CD4-positive, alpha-beta T cell treated with Interleukin-4 for 1 hour (primary cell): ENCODE data around the gene SH3GLB2.

Source experiments
- DNase-seq, 2 donors: peaks; one replicate each; pipeline ENCODE4 v3.0.0-alpha.2; 2020 to 2022

Gene SH3GLB2

DNA sequence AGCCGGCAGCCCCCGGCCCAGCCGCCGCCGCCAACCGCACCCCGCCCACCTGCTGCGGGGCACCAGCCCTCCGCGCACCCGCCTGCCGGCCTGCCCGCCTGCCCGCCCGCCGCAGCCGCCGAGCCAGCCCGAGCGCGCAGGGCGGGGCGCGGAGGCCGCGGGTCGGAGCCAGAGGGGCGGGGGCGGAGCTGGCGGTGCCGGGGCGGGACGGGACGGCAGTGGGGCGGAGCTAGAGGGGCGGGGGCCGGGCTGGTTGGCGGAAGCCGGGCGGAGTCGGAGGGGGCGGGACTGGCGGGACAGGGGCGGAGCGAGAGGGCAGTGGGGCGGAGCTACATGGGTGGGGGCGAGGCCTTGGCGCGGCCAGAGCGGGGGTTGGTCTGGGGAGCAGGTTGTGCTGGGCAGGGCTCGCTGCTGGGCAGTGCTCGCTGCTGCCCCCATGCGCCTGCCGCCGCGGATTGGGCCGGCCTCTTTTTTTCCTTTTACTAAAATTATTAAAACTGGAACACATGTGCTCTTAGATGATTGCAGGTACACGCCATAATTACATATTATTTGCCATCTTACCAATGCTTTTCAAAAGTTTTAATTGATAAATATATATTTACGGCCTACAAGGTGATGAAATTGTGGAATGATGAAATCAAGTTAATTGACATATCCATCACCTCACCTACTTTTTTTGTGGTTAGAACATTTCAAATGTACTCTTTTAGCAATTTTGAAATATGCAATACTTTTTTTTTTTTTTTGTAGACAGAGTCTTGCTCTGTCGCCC, at the start of gene SH3GLB2:
Gene SH3GLB2, minus strand, starts transcription at position 140 of the 775 bp plus-strand sequence. CDS start 177 bp downstream, outside the sequence.
- peak; percentile 92 to 95 for DNase-seq

DNA sequence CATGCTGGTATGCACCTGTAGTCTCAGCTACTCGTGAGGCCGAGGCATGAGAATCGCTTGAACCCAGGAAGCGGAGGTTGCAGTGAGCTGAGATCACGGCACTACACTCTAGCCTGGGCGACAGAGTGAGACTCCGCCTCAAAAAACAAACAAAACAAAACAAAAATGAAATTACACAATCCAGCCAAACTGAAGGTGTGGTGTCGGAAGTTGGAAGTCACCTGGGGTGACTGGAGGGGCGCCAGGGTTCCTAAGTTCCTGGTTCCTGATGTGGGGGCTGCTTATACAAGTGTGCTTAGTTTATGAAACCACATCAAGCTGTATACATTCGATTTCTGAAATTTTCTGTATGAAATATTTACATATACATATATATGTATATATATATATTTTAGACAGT, 49.1 kb upstream of the SH3GLB2 start:
- DNase-seq, result no peak

DNA sequence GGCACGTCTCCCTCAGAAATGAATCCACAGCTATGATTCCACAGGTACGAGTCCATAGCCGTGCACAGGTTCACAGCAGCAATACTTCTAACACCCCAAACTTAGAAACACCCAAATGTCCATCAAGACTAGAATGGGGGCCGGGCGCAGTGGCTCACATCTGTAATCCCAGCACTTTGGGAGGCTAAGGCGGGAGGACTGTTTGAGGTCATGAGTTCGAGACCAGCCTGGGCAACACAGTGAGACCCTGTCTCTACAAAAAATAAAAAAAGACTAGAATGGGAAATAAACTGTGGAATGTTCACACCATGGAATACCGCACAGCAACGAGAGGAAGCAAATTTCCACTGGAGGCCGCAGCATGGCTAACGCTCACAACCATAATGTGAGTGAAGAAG, 48.5 kb upstream of the SH3GLB2 start:
- DNase-seq, result no peak

DNA sequence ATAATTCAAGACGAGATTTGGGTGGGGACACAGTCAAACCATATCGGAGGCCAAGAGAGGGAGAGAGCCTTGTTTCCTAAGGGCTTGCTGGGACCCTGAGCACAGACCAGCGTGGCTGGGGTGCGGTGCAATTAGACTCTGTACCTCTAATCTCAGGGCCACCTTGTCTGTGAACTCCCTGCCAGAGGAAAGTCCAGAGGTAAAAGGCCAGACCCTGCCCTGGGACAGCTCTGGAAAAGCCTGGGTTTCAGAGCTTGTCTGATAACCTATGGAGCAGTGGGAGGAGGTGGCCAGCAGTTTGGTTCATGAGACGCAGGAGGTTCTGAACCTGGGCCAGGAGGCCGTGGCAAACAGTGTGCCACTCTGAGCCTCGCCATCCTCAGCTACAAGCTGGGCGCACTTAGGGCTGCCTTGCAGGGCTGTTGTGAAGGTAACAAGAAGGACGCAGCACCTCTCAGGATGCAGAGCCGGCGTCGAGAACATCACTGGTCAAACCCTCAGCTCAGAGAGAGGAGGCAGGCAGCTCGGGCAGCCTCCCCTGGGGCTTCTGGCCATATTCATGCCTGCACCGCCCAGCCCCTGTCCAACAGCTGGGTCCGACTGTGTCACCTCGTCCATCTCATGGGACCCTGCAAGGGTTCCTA, 48.0 kb upstream of the SH3GLB2 start:
- DNase-seq, result no peak

DNA sequence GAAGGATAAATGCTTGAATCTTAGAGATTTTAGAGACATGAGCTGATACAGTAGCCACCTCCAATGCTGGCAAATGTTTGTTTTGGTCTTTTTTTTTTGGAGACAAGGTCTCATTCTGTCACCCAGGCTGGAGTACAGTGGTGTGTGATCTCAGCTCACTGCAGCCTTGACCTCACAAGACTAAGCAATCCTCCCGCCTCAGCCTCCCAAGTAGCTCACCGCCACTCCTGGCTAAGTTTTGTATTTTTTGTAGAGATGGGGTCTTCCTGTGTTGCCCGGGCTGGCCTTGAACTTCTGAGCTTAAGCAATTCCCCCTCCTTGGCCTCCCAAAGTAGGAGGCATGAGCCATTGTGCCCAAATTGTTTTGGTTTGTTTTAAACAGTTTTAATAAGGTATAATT, 46.0 kb upstream of the SH3GLB2 start:
- DNase-seq, result no peak

DNA sequence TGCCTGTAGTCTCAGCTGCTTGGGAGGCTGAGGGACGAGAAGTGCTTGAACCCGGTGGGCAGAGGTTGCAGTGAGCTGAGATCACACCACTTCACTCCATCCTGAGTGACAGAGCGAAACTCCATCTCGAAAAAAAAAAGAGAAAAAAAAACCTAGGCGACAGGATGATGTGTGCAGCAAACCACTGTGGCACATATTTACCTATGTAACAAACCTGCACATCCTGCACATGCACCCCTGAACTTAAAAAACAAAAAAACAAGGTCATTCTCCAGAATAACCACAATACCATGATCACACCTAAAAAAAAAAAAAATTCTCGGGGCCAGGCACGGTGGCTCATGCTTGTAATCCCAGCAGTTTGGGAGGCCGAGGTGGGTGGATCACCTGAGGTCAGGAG, 45.3 kb upstream of the SH3GLB2 start:
- peak in 1 of 2 donors; percentile 43 for DNase-seq

DNA sequence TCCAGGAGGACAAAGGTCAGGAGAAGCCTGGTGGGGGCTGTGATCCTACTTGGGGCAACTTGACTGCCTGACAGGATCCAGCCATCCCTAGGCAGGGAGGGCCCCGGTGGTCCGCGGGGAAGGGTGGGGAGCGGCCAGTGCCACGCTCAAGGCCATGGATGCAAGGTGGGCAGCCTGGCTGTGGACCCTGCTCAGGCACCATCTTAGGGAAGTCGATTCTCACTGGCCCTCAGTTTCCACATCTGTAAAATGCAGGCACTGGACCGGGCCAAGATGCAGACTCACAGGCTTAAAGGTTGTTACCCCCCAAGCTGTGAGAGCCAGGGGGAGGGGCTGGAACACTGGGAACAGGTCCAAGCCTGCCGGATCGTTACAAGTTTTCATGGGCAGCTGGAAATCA, 44.0 kb upstream of the SH3GLB2 start:
- DNase-seq, result no peak

DNA sequence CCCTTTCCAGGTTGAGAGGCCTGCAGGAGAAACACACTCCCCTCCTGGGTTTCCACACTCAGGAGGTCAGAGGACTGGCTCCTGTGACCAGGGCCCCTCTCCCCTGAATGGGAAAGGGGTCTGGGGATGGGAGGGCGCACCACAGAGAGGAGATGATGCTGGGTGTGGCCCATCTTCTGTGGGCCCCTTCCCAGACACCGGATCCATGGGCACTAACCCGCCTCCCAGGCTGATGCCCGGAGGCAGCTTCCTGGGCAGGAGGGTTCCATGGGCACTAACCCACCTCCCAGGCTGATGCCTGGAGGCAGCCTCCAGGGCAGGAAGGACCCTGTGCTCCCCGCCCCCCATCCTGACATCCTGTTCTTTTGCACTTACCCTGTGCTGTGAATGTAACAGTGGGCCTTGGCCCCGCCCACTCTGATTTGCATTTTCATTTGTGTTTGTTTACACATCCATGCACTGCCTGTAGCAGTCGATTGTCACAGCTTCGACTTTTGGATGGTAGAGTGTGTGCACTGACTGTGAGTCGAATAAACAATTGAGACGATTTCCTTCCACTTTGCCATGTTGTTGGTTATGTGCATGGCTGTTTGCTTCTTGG, 43.5 kb upstream of the SH3GLB2 start:
- no peak for DNase-seq

DNA sequence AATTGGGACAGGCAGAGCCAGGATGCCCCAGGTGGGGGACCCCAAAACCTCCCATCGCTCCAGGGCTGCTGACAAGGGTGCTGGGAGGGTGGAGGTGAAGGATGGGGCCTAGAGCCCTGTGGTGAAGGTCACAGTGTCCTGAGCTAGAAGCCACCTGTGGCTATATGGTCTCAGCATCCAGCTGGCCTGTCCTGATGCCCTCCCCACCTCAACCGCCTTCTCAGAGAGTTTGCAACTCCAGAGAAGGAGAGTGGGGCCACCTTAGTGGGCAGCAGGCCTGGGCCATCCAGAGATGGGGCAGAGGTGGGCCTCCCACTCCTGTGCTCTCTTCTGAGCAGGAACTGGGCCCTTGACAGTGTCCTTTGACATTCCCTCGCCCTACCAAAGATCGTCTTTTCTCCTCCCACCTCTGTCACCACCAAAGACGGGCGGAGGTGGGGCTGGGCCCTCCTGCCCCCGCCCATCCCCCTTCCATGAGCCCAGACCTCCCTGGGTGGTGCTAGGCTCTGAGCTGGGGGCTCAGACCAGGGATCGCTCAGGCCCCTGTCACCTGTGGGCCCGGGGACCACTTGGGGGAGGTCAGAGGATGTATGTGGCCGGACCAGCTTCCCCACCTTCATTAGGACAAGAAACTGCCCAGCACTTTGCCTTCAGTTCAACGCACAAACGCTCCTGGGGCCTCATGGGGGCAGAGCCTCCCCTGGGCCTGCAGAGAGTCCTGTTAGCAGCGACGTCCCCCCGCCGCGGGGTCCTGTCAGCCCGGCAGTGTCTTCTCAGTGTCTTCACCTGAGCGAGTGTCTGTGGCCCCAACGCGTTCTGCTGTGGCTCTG, 42.8 kb upstream of the SH3GLB2 start:
- no peak for DNase-seq

DNA sequence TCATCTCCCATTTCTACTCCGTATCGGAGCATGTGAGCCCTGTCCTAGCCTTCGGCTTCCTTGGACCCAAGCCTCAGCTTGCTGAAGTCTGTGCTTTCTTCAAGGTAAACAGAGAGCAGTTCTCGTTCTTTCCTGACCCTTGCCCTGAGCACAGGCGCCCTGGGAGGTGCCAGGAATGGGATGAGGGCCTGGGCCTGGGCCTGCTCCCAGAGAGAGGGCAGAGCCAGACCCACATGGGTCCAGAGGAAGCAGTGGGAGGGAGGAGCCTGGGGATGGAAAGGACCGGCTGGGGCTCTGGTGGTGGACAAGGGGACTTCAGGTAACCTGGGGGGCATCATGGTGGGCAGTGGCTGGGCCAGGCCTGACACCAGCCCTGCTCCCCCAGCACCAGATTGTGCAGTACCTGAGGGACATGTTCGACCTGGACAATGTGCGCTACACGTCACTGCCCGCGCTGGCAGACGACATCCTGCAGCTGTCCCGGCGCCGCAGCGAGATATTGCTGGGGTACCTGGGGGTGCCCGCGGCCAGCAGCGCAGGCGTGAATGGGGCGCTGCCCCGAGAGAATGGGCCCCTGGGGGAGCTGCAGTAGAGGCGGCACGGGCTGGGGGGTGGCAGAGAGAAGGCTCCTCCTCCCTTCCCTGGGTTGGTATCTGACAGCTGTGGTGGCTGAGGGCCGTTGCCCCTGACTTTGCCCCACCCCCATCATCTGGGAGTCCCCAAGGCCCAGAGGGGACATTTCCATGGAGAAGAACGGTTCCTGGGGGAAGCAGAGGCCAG, 41.9 kb upstream of the SH3GLB2 start:
- DNase-seq, result no peak

DNA sequence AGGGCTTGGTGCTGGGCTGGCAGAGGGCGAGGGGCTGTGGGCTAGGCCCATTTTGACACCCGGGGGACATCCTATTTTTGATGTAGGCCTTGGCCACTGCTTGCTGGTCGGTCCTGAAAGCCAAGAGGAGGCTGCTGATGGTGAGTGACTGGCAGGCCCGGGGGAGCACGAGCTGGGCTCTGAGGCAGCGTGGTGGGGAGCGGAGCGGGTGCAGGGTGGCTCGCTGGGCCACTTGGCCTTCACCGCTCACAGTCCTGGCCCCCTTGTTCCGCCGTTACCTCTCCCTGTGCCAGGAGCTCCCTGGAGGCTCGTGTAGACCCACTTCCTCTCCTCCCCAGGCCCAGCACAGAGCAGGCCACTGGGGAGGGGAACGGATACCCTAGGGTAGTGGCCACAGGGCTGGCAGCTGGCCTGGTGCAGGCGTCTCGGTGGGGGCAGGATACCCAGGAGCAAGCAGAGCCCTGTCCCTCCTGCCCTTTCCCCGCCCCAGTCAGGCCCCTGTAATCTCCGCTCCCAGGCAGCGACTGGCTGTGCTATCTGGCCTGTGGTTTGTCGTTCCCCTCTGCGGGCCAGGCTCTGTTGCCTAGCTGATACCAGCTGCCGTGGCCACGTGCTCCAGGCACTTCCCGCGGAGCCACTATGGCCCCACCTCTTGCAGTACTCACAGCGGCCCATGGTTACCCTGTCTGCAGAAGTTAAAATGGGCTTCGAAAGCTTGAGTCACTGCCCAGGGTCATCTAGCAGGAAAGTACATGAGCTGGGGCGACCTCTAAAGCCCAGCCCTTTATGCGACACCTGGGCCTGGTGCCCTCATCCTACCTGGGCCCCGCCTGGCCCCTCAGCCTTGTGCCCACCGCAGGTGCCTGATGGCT, 41.1 kb upstream of the SH3GLB2 start:
- peak; percentile 60 to 80 for DNase-seq

DNA sequence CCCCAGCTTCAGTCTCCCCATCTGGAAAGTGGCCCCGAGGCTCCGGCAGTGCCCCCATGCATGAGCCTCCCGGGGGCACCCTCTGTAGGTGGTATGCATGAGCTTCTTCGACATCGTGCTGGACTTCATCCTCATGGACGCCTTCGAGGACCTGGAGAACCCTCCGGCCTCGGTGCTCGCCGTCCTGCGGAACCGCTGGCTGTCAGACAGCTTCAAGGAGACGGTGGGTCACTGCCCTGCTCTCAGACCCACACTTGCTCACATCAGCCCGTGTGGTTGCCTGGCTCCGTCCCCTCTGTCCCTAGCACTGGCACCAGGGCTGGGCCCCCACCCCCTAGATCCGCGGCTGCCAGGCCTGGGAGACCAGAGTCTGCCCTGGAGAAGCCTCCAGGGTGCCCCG, 40.0 kb upstream of the SH3GLB2 start:
- no peak for DNase-seq

DNA sequence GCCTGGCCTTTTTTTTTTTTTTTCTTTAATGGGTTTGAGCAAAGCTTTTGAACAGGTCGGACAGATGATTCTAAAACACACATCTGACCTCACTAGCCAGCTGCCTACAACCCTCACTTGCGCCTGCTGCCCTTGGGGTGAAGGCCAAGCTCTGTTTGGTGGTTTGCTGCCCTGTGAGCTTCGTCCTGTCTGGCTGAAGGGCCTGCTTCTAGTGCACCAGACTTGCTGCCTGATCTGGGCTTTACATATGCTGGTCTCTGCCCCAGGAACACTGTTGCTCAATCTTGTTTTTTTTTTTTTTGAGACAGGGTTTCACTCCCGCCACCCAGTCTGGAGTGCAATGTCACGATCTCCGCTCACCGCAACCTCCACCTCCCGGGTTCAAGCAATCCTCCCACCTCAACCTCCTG, 36.4 kb upstream of the SH3GLB2 start:
- no peak for DNase-seq

DNA sequence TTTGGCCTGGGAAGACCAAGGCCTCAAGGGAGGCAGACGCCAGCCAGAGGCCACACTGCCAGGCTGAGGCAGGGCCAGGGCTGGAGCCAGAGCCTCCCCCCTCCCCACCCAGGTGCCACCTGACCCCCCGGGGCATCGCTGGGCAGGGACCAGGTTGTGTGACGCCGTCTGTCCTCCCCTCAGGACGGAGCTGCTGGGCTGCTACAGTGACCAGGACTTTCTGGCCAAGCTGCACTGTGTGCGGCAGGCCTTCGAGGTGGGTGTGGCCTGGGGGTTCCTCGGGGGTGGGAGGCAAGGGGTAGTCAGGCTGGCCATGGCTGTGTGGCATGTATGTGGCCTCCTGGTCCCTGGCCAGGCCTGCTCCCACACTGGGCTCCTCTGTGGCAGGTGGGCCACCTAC, 34.9 kb upstream of the SH3GLB2 start:
- no peak for DNase-seq

DNA sequence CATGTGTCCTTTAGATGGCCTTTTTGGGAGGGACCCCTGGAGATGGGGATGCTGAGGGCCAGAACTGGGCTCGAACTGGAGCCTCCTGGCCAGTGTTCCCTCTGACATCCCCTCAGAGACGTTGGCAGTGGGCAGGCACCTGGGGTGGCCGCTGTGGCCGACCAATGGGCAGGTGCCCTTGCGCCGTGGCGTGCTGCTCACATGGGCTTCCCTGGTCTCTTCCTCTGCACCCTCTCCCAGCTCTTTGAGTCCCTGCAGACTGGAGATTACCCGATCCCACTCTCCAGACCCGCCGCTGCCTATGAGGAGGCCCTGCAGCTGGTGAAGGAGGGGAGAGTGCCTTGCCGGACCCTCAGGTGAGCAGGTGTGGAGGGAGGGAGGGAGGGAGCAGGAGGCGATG, 32.9 kb upstream of the SH3GLB2 start:
- DNase-seq, result no peak

DNA sequence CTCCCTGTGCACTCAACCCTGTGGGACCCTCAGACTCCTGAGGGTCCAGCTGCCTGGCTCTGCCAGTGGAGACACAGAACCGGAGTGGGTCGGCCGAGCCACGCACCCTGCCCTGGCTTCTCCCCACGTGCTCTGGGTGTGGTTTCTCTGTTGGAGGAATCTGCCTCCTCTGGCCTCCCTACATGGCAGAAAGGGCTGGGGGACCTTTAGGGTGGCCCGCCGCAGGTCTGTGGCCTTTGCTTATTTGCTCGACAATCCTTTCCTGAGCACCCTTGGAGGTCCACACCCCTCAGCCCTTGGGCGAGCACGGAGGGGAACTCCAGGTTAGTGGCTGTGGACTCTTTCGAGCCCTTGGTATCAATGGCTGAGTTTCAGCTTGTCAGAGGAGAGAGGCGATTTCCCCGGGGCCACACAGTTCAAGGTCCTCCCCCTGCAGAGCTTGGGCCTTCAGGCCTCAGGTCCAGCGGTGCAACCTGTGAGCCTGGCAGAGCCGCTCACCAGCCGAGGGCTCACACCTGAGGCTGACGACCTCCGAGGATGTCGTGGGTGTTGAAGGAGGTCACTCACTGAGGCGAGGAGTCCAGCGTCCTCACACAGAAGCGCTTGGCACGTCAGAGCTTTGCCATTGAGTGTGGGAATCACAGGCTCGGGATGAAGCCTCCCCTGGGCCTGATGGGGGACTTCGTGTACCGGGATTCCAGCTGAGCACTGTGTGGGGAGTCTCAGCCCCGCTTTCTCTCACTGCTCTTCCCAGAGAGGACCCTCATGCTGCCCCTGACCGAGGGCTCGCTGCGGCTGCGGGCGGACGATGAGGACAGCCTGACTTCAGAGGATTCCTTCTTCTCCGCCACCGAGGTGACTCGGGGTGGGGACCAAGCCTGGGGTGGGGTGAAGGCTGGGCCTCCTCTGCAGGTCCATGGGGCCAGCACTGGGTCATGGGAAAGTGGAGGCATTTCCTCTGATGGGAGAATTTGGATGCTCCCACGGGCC, 32.0 kb upstream of the SH3GLB2 start:
- DNase-seq, result no peak

DNA sequence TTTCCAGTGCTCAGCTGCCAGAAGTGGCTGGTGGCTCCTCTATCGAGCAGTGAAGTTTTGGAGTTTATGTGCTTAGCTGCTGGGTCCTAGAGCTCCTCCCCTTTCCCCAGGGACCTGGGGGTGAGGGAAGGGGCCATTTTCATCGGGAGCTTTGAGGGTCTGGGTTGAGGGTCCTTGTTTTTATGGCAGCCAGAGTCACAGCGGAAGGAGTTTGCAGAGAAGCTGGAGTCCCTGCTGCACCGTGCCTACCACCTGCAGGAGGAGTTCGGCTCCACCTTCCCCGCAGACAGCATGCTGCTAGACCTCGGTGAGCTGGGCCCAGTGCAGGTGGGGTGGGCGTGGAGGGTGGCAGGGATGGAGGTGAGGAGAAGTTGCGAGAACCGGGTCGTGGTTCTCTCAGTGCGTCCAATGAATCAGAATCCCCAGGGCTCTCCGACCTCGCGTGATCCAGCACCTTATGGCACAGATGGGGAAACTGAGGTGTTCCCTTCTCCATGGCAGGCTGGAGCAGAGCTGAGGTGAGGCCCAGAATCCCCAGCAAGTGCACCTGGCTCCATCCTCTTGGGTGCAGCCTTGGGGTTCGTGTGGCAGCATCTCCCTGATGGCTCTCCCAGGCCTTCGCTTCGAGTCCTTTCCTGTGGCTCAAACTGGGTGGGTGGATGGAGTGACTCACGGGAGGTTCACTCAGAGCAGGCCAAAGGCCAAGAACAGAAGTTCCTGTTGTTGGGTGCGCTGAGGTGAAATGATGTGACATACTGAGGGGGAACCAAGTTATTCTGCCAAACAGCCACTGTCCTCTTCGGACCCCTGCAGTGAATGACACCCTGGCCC, 31.0 kb upstream of the SH3GLB2 start:
- no peak for DNase-seq

DNA sequence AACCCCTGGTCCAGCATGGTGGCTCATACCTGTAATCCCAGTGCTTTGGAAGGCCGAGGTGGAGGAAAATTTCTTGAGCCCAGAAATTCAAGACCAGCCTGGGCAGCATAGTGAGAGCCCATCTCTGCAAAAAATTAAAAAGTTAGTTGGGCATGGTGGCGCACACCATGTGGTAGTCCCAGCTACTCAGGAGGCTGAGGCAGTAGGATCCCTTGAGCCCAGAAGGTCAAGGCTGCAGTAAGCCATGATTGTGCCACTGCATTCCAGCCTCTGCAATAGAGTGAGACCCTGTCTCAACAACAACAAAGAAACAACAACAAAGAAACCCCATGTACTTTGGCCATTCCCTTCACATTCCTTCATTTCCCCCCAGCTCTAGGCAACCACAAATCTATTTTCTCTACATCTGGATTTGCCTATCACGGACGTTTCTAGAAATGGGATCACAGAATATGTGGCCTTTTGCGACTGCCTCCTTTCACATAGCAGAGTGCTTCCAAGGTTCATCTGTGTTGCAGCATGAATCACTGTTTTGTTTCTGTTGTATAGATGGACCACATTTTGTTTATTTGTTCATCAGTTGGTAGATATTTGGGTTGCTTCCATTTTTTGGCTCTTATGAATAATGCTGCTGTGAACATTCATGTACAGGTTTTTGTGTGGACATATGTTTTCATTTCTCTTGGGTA, 26.2 kb upstream of the SH3GLB2 start:
- no peak for DNase-seq

DNA sequence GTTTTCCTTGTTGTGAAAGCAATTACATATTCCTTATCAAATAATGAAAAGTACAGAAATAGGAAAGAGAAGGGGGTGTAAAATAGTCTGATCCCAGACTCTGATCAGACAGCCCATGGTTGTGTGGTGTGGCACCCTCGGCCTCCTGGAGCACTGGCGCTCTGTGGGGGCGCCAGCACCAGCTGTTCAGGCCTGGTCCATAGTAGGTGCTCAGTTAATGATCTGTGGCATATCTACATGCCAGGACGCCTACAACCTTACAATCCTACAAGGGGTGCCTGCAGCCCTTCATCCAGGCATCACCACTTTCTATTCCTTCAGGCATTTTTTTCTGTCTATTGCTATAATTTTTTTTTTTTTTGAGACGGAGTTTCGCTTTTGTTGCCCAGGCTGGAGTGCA, 24.9 kb upstream of the SH3GLB2 start:
- no peak for DNase-seq
